ENCODE data around the gene INSC.

INSC gene

GRCh38 chr11:15108592-15109130 is 6.1 kb upstream of the INSC start:
- no peak for DNase-seq

GRCh38 chr11:15109602-15110001 is 5.1 kb upstream of the INSC start:
- DNase-seq = no peak

DNA sequence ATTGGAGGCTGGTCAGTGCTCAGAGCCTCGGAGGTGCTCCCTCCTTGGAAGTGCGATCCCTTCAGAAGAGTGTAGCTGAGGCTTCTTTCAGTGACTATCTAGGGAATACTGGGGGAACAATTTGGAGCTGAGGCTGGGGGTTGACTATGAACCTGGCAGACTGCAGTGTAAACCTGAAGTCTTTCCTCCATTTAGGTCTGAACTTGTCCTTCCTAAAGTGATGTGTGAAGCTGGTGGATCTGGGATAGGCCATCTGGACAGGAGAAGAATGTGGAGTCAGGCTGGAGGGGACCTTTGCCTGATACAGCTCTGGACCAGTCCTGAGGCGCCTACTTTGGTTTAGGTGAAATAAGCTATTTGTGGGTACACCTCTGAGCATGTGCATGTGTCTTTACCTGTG is 3.5 kb upstream of the INSC start:
- no peak for DNase-seq

DNA sequence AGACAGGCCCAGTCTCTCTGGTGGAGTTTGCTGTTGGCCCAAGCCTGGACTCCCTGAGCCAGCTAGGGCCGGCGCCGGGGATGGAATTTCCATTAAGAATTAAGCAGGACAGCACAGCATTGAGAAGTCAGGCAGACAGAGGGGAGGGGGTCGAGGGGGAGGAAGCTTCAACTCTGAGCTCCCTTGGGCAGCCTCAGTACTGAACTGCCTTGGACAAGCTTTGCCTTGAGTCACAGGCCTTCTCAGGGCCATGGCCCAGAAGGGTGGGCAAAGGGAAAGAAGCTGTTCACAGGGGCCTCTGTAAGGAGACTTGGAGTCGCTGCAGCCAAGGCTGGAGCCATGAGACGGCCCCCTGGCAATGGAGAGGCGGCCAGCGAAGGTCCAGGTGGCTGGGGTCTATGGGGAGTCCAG is 2.6 kb upstream of the INSC start:
- DNase-seq = no peak

DNA sequence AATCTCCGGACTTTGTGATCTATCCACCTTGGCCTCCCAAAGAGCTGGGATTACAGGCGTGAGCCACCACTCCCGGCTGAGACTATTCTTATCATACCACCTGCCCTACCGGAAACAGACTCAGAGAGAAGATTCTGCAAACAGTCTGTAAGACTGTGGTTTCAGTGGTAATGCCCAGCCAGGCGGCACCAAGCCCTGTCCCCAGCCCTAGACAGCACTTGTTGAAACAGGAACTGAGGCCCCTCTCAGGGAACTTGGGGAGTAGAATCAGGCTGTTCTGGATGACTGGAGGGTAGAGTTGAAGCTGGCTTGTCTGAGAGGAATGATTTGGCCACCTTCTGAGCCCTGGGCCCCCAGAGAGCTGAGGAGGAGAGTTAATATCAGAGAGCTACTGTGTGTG is 1.3 kb upstream of the INSC start:
- peak; percentile 3 to 51 for DNase-seq

GRCh38 chr11:15115686-15116085 is 963 bp downstream of the INSC start:
- DNase-seq = no peak

DNA sequence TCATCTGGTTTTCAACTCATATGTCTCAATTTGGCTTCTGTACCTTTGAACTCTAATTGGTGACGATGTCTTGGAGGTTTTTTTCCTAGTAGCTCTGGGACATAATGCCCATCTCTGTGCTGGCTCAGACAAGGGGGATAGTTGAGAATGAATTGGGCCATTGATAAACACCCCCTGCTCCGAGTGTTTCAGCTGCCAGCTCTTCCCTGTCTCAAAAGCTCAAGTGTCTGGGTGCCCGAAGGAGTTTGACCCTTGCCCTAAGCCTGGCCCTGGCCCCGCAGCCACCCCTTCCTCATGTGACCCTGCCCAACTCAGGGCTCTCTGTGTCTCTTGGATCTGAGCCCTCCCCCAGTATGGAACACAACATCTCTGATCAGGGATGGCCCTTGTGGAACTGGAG is 3.0 kb downstream of the INSC start:
- no peak for DNase-seq

DNA sequence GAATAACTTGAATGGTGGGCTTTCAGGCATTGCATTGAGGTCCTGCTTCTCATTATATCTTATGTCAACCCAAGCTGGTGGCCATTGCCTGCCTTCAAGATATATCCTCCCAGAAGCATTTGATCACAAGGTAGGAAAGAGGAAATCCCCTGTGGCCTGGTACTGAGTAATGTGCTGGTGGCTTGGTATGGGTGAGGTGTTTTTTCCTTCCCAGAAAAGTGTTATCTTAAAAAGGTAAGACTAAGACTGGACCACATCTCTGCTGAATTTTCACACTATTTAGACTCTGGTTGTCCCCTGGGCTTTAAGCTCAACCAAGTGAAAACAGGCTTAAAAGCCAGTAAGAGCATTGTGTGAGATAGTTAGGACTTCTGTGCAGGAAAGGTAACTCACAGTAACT is 3.7 kb downstream of the INSC start:
- no peak for DNase-seq

- no peak for DNase-seq
Measured at GRCh38 chr11:15119352-15119751, 4.6 kb downstream of the INSC start.

DNA sequence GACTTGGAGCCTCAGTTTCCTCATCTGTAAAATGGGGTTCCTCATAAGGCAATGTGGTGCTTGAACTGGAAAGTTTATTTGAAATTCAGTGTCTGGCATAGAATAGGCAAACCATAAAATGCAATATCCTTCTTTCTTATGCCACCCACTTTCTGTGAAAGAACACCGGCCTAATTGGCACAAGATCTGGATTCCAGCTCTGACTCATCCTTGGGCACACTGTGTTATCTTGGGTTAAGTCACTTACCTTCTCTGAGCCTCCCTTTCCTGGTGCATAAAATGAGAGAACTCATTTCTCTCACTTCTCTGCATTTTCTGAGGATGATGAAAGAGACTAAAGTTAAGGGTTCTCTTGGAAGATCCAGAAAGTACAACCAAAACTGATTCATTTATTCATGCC is 5.1 kb downstream of the INSC start:
- DNase-seq = no peak

DNA sequence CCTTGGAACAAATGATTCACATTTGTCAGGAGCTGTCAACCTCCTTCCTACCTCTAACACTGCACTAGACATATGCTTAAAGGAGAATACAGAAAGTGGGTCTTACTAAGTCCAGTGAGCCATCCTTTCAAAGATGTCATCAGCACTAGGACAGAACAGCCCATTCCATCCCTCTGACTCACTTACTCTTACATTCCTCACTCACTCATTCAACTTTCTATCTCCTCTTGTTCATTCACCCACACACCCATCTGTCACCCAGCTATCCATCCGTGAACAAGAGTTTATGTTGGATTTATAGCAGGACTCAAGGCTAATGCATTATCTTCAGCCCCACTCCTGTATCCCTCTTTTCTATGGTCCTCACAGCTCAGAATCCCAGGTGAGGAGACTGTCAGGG is 9.1 kb downstream of the INSC start:
- DNase-seq = no peak

DNA sequence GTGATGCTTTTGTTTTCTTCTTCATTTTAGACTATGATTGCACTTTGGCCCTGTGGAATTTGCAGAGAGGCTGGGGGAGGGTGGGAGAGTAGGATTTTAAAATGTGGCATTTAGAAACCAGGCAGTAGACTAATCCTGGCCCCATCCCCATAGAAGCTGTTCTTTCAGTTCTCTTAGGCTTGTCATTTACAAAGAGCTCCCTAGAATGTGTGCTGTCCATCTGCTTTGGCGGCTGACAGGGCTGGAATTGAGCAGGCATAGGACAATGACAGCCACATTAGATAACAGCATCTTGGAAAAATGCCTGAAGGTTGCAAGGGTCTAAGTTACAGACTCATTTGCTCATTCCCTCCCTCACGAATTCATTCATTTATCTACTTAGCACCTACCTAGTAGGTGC is 9.8 kb downstream of the INSC start:
- DNase-seq = no peak

DNA sequence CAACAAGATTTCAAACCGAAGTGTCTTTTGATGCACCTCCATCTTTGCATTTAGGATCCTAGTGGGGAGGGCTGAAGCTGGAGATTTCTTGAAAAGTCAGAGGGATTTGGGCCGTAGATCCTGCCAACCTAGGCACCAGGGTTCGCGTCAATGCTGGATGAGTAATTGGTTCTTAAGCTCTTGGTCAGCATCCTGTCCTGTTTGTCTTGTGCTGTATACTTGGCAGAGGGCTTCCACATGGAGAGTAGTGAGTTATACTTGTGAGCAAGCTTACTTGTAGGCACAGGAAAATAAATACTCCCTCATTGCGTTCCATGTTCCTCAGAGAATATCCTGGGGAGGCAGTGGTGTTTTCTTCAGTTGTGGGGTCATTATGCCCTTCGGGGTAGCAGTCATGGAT is 12.6 kb downstream of the INSC start:
- DNase-seq = no peak

GRCh38 chr11:15128621-15129020 is 13.9 kb downstream of the INSC start:
- DNase-seq = no peak

DNA sequence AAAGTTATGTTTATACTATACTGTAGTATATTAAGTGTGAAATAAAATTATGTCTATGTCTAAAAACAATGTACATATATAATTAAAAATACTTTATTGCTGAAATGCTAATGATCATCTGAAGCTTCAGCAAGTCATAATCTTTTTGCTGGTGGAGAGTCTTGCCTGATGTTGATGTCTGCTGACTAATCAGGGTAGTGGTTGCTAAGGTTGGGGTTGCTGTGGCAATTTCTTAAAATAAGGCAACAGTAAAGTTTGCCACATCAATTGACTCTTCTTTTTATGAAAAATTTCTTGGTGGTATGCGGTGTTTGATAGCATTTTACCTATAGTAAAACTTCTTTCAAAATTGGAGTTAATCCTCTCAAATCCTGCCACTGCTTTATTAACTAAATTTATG is 21.4 kb downstream of the INSC start:
- no peak for DNase-seq

GRCh38 chr11:15139096-15139770 is 24.5 kb downstream of the INSC start:
- no peak for DNase-seq

DNA sequence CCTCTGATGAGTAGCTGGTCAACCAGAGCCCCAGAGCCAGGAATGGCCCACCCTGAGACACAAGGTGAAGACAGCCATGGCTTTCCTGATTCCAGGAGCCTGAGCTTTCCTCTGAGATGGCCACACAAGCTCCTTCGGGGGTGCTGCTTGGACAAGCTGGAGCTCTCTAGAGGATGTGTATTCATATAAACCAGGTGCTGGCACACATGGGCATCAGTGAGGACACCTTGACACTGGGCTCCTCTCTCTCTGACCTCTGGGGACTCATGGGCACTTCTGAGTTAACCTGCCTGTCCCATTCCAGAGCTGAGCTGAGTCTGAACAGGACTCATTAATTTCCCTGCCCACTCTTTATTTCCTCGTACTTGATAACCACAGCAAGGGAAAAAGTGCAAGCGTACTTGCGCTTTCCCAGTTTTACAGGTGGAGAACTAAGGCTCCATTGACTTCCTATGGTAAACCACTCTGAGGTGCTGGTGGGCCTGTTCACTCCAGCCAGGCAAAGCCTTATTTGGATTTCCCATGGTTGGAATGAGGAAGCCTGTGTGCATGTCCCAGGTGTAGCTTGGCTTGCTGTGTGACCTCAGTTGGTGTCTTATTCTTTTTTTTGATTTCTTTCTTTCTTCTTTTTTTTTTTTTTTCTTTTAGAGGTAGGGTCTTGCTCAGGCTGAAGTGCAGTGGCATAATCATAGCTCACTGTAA is 25.4 kb downstream of the INSC start:
- DNase-seq = no peak

GRCh38 chr11:15141381-15141780 is 26.7 kb downstream of the INSC start:
- DNase-seq = no peak

- DNase-seq = no peak
Measured at GRCh38 chr11:15142838-15143237, 28.1 kb downstream of the INSC start.

- no peak for DNase-seq
Measured at GRCh38 chr11:15143855-15144254, 29.1 kb downstream of the INSC start.

- DNase-seq = no peak
Measured at GRCh38 chr11:15144347-15144746, 29.6 kb downstream of the INSC start.

- DNase-seq = no peak
Measured at GRCh38 chr11:15145151-15145550, 30.4 kb downstream of the INSC start.

DNA sequence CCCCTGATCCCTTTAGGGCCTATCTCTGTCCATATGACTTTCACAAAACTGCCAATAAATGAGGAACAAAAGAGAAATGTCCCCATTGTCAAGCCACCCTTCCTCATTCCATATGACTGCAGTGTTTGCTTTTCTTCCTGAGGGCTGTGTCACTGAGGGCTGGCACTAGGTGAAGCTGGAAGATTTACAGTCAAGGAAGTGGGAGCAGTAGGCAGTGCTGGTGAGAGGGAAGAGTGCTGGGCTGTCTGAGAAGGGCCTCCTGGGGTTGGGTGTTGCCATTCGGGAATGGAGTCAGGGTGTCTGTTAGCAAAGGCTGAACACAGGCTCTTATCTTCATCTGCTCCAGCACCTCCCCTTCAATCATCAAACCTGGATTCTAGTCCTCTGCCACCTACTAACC is 30.9 kb downstream of the INSC start:
- DNase-seq = no peak

- no peak for DNase-seq
Measured at GRCh38 chr11:15146271-15147003, 31.7 kb downstream of the INSC start.

All from CD4-positive, alpha-beta T cell treated with Interferon alpha-2 for 1 hour (primary cell).